Endodermal cell (in vitro differentiated cells): ENCODE measurements around the gene NR6A1. TPM values are rescaled to one million over a fixed set of nuclear protein-coding genes. Genes with fewer than 3 reads are reported as not detected.

ENCODE experiments used
- DNase-seq: peaks from one replicate; pipeline ENCODE4 v3.0.0-alpha.2; 2017
- H3K27ac ChIP-seq: 2 replicates; pipeline ENCODE4 v1.5.1; 2013; ENCODE audit warnings: mild to moderate bottlenecking, low read depth, low read length, moderate library complexity
- H3K27me3 ChIP-seq: 2 replicates; pipeline ENCODE4 v1.6.1; 2013; ENCODE audit warnings: mild to moderate bottlenecking, low read length, moderate library complexity; ENCODE audit not compliant: insufficient read depth, control insufficient read depth, poor library complexity, severe bottlenecking
- H3K36me3 ChIP-seq: 2 replicates; pipeline ENCODE4 v1.7.0; 2013; ENCODE audit warnings: mild to moderate bottlenecking, low read length, moderate library complexity; ENCODE audit not compliant: control insufficient read depth, insufficient read depth
- H3K4me1 ChIP-seq: one replicate; pipeline ENCODE4 v1.7.0; 2013; ENCODE audit warnings: low read length; ENCODE audit not compliant: control insufficient read depth, insufficient read depth
- H3K4me3 ChIP-seq: 2 replicates; pipeline ENCODE4 v1.5.1; 2013; ENCODE audit warnings: mild to moderate bottlenecking, low read length, moderate library complexity
- H3K9ac ChIP-seq: 2 replicates; pipeline ENCODE4 v1.6.1; 2013; ENCODE audit warnings: mild to moderate bottlenecking, low read length, moderate library complexity; ENCODE audit not compliant: poor library complexity, severe bottlenecking; ENCODE audit errors: extremely low read depth
- H3K9me3 ChIP-seq: 2 replicates; pipeline ENCODE4 v1.6.1; 2013; ENCODE audit warnings: mild to moderate bottlenecking, low read length, moderate library complexity; ENCODE audit not compliant: control insufficient read depth
- H3K27ac Mint-ChIP-seq: 2 replicates; pipeline ENCODE4 v1.8.0; 2020; ENCODE audit warnings: mixed read lengths
- H3K27me3 Mint-ChIP-seq: 2 replicates; pipeline ENCODE4 v1.8.0; 2021; ENCODE audit warnings: mild to moderate bottlenecking, mixed read lengths; ENCODE audit not compliant: insufficient read depth
- H3K36me3 Mint-ChIP-seq: 2 replicates; pipeline ENCODE4 v1.8.0; 2020; ENCODE audit warnings: low read depth, mixed read lengths
- H3K4me1 Mint-ChIP-seq: 2 replicates; pipeline ENCODE4 v1.8.0; 2020; ENCODE audit warnings: mixed read lengths
- H3K4me3 Mint-ChIP-seq: 2 replicates; pipeline ENCODE4 v1.8.0; 2020; ENCODE audit warnings: mild to moderate bottlenecking, moderate library complexity, mixed read lengths
- H3K9me3 Mint-ChIP-seq: 2 replicates; pipeline ENCODE4 v1.8.0; 2020; ENCODE audit warnings: mild to moderate bottlenecking, mixed read lengths
- CTCF ChIP-seq: fragments of 200-600 bp; sonication (generic); conservative IDR thresholded peaks from 2 replicates; pipeline ENCODE4 v1.5.0; 2021; ENCODE audit warnings: antibody characterized with exemption, mild to moderate bottlenecking
- WGBS, 2 experiments: methylation state at CpG; one replicate each; pipeline versions ENCODE4 v1.1.5 to v1.1.7; 2013; ENCODE audit warnings: missing lambda C conversion rate in 2 of 2, mixed read lengths in 1 of 2; ENCODE audit not compliant: insufficient coverage in 1 of 2, insufficient read length in 1 of 2; 5-methylcytosine and 5-hydroxymethylcytosine counted together
- total RNA-seq, 2 donors: library from RNA; stranded (reverse); fragmentation: NEBNext Ultra II Directional in 1 of 2; extraction: Animal tissue kit (Norgen Biotek cat#: 25700) in 1 of 2; gene quantifications; 2 replicates in 1 of 2; 3 replicates in 1 of 2; pipeline ENCODE4 v1.2.1, GENCODE V29; 2021

Gene NR6A1
- total RNA-seq, 2 donors from 2014 or later = 168 to 206 TPM

GRCh38 chr9:124756011-124756410 is 15.1 kb downstream of the NR6A1 start:
- no peaks in the 10 kb centered on the region for H3K9me3 ChIP-seq
- no peaks in the 10 kb centered on the region for H3K36me3 ChIP-seq
- DNase-seq = no peak
- no peak overlapping the region for H3K4me3 Mint-ChIP-seq
- no peaks in the 10 kb centered on the region for H3K36me3 Mint-ChIP-seq
- H3K9ac ChIP-seq = no peak overlapping the region
- no peak for TF ChIP-seq CTCF
- no peaks in the 10 kb centered on the region for H3K9me3 Mint-ChIP-seq
- H3K27me3 Mint-ChIP-seq = no peaks in the 10 kb centered on the region
- H3K4me1 Mint-ChIP-seq = peaks cover 68% of the 10 kb centered on the region
- no peak overlapping the region for H3K27ac Mint-ChIP-seq
- H3K4me1 ChIP-seq = peaks cover 27% of the 10 kb centered on the region
- no peak overlapping the region for H3K27ac ChIP-seq
- H3K4me3 ChIP-seq = no peak overlapping the region
- WGBS, 2 experiments = 89 to 100% methylated on average over 2 of the region's 2 CpGs
- H3K27me3 ChIP-seq = no peaks in the 10 kb centered on the region

GRCh38 chr9:124755061-124755460 is 16.1 kb downstream of the NR6A1 start:
- no peak for DNase-seq
- H3K27me3 ChIP-seq = no peaks in the 10 kb centered on the region
- no peaks in the 10 kb centered on the region for H3K36me3 ChIP-seq
- peaks cover 21% of the 10 kb centered on the region for H3K4me1 ChIP-seq
- H3K9me3 ChIP-seq = no peaks in the 10 kb centered on the region
- H3K27ac ChIP-seq = peak overlapping the region; percentile 1
- H3K27me3 Mint-ChIP-seq = no peaks in the 10 kb centered on the region
- no peak overlapping the region for H3K27ac Mint-ChIP-seq
- H3K9ac ChIP-seq = no peak overlapping the region
- H3K4me3 Mint-ChIP-seq = no peak overlapping the region
- no peak for TF ChIP-seq CTCF
- no peaks in the 10 kb centered on the region for H3K36me3 Mint-ChIP-seq
- 46 to 52% methylated on average over 3 of the region's 3 CpGs for WGBS, 2 experiments
- peaks cover 61% of the 10 kb centered on the region for H3K4me1 Mint-ChIP-seq
- H3K4me3 ChIP-seq = no peak overlapping the region
- no peaks in the 10 kb centered on the region for H3K9me3 Mint-ChIP-seq

- Histone ChIP-seq H3K4me3 (no peak overlapping the region), H3K36me3 (no peaks in the 10 kb centered on the region), H3K9me3 (no peaks in the 10 kb centered on the region), H3K27ac (no peak overlapping the region), H3K27me3 (no peaks in the 10 kb centered on the region), H3K4me1 (peaks cover 21% of the 10 kb centered on the region), H3K9ac (no peak overlapping the region)
- TF ChIP-seq CTCF = peak; percentile 74
- peaks cover 54% of the 10 kb centered on the region for H3K4me1 Mint-ChIP-seq
- no peaks in the 10 kb centered on the region for H3K27me3 Mint-ChIP-seq
- no peak overlapping the region for H3K4me3 Mint-ChIP-seq
- WGBS, 2 experiments = 23 to 32% methylated on average over 4 of the region's 4 CpGs
- no peaks in the 10 kb centered on the region for H3K9me3 Mint-ChIP-seq
- DNase-seq = no peak
- no peak overlapping the region for H3K27ac Mint-ChIP-seq
- no peaks in the 10 kb centered on the region for H3K36me3 Mint-ChIP-seq
Measured at GRCh38 chr9:124754289-124754688, 16.8 kb downstream of the NR6A1 start.
